Fibroblast of pulmonary artery (primary cell): ENCODE results near the gene SYNJ1.
A peak's percentile ranks its signal among the peaks of the same experiment; 100 is the strongest.
"Not testable (repeated sequence)": the region's sequence is repeated elsewhere in the genome, so short reads cannot be mapped to it uniquely, and the experiment has no call there.

ENCODE experiments used
- DNase-seq: peaks from one replicate; pipeline ENCODE4 v3.0.0-alpha.2; 2010; ENCODE audit warnings: low read depth
- H3K4me3 ChIP-seq: replicated peaks from 2 replicates; pipeline ENCODE4 v1.5.1; 2011; ENCODE audit warnings: low read depth, mild to moderate bottlenecking, control low read depth, low read length, moderate library complexity
- TF ChIP-seq, protein P1 (sequence below): IDR thresholded peaks from 2 replicates; pipeline ENCODE4 v1.5.1; 2011; ENCODE audit warnings: mild to moderate bottlenecking, control low read depth, low read length, inconsistent platforms; ENCODE audit errors: missing control alignments

Gene SYNJ1

DNA sequence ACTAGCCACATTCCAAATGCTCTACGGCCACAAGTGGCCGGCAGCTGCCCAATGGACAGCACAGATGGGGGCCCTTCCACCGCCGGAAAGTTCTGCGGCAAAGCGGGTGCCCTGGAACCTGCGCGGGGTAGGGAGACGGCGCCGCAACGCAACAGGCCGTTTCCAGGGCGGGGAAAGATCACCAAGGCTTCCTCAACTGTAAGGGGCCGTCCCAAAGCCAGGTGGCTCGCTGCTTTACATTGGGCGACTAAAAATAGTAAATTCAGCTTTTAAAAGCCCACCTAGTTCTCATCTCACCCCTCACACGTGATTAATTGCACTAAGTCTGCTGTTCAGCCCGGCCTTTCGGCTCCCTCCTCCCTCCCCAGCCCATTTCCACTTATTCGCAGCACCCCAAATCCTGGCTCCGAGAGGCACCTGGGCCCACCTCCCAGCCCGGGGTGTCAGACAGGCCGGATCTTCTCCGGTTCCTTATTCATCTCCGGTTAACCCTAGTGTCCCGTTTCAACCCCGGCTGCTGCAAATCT is 116.3 kb downstream of the SYNJ1 start:
- peak overlapping the region; percentile 92 for H3K4me3 ChIP-seq
- DNase-seq = peak; percentile 17
- TF ChIP-seq, protein P1, sequence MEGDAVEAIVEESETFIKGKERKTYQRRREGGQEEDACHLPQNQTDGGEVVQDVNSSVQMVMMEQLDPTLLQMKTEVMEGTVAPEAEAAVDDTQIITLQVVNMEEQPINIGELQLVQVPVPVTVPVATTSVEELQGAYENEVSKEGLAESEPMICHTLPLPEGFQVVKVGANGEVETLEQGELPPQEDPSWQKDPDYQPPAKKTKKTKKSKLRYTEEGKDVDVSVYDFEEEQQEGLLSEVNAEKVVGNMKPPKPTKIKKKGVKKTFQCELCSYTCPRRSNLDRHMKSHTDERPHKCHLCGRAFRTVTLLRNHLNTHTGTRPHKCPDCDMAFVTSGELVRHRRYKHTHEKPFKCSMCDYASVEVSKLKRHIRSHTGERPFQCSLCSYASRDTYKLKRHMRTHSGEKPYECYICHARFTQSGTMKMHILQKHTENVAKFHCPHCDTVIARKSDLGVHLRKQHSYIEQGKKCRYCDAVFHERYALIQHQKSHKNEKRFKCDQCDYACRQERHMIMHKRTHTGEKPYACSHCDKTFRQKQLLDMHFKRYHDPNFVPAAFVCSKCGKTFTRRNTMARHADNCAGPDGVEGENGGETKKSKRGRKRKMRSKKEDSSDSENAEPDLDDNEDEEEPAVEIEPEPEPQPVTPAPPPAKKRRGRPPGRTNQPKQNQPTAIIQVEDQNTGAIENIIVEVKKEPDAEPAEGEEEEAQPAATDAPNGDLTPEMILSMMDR = no peak

DNA sequence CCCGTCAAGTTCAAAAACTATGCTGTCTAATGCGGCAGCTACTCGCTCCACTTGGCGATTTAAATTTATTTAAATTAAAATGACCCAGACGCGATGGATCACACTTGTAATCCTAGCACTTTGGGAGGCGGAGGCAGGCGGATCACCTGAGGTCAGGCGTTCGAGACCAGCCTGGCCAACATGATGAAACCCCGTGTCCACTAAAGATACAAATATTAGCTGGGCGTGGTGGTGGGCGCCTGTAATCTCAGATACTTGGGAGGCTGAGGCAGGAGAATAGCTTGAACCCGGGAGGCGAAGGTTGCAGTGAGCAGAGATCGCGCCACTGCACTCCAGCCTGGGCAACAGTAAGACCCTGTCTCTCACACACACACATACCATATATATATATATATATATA is 116.9 kb downstream of the SYNJ1 start:
- DNase-seq = not testable (repeated sequence)
- peak overlapping the region; percentile 92 for H3K4me3 ChIP-seq

DNA sequence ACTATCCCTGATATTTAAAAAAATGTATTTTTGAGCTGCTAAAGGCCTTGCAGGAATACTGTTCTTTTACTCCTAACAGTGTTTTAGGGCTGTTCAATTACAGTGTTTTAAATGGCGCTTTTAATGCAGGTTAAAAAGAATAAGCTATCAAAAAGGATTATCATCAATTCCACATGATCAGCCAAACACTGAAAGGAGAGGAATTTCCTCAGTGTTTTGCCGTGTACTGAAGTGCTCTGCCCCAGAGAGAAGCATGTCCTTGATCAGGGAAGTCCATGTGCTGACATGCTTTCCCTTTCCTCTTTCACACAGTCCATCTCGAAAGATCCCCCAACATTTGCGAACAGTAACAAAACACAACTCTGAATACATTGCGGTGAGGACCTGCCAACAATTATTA is 119.0 kb downstream of the SYNJ1 start:
- H3K4me3 ChIP-seq = no peak overlapping the region
- TF ChIP-seq, protein P1 = no peak
- no peak for DNase-seq

DNA sequence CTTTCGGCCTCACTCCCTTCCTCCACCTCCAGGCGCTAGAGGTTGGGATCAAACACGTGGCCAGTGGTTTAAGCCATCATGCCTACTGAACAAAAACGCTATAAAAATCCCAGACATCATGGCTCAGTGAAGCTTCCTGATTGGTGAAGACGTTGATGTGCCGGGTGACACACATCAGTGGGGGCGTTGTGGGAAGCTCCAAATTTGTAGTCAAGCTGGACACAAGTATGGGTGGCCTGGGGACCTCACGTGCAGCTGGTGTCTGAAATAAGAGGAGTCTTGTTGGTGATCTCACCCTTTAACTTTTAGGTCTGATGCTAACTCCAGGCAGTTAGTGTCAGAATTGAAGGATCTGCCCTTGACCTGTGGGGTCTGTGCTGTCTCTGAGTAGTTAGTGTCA is 122.3 kb downstream of the SYNJ1 start:
- H3K4me3 ChIP-seq = no peak overlapping the region
- TF ChIP-seq, protein P1 = no peak

DNA sequence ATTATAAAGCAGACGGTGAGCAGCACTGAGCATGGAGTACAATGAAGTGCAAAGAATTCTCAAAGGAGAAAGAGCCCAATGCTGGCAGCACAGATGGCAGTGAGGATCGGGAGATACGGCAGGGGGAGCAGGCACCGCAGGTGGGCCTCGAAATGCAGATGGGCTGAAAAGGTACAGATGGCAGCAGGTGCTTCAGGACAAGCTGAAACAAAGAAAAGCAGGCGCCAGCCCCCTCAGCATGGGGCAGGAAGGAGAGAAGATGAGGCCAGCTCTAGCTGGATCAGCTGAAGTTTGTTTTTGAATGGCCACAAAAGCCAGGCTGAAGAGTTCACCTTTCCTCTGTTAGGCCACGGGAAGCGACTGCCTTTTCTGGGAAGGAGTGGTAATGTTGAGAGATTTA is 123.3 kb downstream of the SYNJ1 start:
- DNase-seq = no peak
- H3K4me3 ChIP-seq = no peak overlapping the region
- TF ChIP-seq, protein P1 = no peak

More for the DNA sequence above, 122.3 kb downstream of the SYNJ1 start:
- DNase-seq = no peak

DNA sequence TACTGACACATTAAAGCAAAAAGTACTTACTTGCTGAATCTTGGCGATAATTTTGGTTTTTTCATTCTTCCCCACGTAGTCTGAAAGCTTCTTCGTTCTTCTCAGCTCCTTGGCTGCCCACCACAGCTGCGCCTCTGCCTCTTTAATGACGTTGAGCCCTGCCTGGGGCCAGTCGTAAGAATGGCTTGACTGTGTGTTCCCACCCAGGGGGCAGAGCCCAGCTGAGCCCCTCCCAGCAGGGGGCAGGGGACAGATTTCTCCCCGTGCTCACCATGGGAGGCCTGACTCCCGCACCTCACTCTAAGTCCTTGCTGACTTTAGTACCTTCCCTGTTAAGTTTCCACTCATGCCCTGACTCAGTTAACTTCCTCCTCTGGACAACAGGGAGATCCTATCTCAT is 124.7 kb downstream of the SYNJ1 start:
- DNase-seq = no peak

DNA sequence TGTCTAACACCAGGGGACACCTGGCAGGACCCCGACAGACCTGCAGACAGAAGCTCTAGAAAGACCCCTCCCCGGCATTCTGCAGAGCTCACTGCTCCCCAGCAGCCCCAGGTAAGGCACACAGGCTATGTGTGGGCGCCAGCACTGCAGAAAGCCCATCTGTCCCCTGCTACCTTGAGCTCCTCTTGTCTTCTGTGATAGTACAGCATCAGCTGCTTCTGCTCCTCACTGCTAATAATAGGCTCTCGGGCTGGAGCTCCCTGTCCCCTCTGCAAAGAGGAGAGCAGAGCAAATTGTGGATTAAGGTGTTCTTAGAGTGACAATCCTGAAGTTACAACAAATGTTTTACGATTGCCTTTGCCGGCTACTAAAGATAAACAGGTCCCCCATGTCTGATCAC is 125.7 kb downstream of the SYNJ1 start:
- TF ChIP-seq, protein P1 = no peak
- no peak for DNase-seq
- H3K4me3 ChIP-seq = no peak overlapping the region

More for the DNA sequence above, 124.7 kb downstream of the SYNJ1 start:
- no peak overlapping the region for H3K4me3 ChIP-seq
- TF ChIP-seq, protein P1 = no peak
